ENCODE data around the gene MRPS27.

DNA sequence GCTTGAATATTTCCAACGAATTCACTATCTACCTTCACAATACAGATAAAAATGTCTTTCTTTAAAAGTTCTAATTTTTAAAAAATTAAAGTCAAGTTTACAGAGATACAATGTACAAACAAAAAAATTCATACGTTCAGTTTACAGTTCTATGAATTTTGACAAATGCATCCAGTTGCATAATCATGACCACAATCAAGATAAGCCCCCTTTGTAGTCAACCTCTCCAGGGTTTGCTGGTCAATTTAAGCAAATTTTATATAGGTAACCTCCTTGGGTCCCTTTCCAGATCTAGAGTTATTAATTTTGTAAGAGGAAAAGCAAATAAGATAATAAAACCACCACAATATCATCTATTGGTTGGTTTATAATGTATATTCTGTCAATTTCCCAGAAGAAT is 76.3 kb downstream of the MRPS27 start:
- no peak for TF ChIP-seq EZH2 (IDR thresholded peaks at IDR 0.05; ENCODE audit: insufficient read depth, poor library complexity, severe bottlenecking)
- no peak for TF ChIP-seq EZH2phosphoT487 (IDR thresholded peaks at IDR 0.05; ENCODE audit: insufficient read depth, low read depth)

Measured in GM23248 (cell line).